HG03565 (cell line): Measurements from ENCODE around the gene VIPR1.

Experiments used
- ATAC-seq: cut with Tn5 transposase; IDR thresholded peaks from one replicate; pipeline ENCODE4 v1.9.1; 2021; ENCODE audit warnings: mild to moderate bottlenecking, moderate library complexity; ENCODE audit not compliant: unreplicated experiment

The VIPR1 gene

GRCh38 chr3:42509111-42509510, 6.7 kb downstream of the VIPR1 start:
- no peak for ATAC-seq

- no peak for ATAC-seq
Observed at GRCh38 chr3:42510325-42510724, 7.9 kb downstream of the VIPR1 start.

GRCh38 chr3:42511201-42511600, 8.8 kb downstream of the VIPR1 start:
- ATAC-seq: no peak

DNA sequence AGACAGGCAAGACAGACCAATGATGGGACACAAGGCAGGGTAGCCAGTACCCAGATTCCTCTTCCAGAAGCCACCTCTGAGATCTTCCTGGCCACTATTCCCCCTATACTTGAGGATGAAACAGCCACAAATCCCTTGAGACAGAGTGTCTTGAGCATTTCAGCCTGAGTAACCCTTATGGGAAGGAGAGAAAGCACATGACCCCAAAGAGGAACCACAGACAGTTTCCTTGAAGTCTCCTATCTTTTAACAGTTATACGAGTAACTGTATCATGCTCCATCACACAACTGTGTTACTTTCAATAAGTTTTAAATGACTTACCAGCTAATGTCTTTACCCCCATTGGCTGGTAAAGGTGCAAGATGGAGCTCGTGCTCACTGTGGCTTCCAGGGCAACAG, 9.3 kb downstream of the VIPR1 start:
- ATAC-seq: no peak

DNA sequence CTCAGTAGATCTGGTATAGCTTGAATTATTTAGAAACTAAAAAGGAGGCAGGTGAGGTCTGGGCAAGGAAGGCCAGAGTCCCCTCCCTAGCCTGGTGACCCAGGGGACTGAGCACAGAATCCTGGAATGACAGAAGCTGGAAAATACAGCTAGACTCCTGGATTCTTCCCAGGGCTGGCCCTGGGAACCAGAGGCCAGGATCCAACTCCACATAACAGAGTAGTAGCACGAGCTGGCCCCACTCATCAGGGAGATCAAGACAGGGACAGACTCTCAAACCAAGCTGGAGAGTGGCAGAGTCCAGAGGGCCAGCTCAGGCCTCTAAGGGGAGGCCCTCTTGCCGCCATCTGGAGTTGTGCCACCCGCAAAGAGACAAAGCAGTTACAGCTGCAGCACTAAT, 10.7 kb downstream of the VIPR1 start:
- no peak for ATAC-seq

GRCh38 chr3:42513521-42513920, 11.1 kb downstream of the VIPR1 start:
- no peak for ATAC-seq

DNA sequence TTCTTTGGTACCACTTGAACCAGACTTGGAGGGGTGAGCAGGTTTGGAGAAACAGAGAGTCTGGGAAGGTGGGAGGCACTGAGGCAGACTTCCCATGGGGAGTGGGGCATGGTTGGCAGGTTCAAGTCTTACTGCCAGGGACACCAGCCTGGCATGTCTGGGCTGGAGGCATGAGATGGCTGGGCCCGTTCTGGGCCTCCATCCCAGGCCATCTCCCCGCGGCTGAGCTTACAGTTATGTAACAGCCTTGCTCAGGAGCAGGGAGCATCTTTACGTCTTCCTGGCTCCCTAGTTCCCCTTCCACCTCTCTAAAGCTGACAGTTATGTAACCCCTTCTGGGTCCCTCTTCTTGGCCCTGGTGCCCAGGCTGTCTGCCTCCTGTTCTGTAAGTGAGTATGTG, 12.4 kb downstream of the VIPR1 start:
- ATAC-seq: no peak

GRCh38 chr3:42515391-42515916, 13.0 kb downstream of the VIPR1 start:
- ATAC-seq: no peak

DNA sequence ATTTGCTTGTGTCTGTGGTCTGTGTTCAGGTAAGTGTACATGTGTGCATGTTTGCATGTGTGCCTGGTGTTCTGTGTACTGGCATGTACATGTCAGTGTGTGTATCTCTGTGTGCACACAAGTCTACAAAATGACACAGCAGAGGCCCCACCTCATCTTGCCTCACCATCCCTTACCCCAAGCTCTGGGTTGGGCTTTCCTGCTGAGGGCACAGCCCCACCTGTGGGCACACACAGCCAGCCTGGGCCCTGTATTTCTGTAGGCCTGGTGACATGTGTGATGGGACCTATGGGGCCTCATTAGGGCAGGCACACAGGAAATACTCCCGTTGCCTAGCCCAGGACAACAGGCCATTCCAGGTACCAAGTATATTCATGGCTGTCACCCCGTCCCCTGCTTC, 13.5 kb downstream of the VIPR1 start:
- no peak for ATAC-seq

- no peak for ATAC-seq
Observed at GRCh38 chr3:42516443-42516842, 14.0 kb downstream of the VIPR1 start.

DNA sequence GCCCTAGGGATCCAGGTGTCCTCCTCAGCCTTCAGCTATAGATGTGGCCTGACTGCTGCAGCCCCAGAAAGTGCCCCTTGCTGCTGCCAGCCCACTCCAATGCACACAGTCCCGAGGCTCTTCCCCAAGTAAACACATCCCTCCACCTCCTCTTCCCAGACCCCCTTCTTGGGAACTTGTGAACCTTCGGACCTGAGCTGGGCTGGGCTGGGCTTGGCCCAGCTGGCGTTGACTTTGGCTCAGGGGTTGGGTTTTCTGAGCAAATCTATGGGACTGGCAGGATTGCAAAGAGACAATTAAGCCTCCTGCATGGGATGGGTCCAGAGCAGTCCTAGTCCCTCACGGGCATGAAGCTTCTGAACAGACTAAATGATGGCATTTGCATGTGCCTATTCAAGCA, 14.7 kb downstream of the VIPR1 start:
- no peak for ATAC-seq

- ATAC-seq: no peak
Observed at GRCh38 chr3:42518800-42519567, 16.5 kb downstream of the VIPR1 start.

- ATAC-seq: no peak
Observed at GRCh38 chr3:42519568-42519962, 17.1 kb downstream of the VIPR1 start.

DNA sequence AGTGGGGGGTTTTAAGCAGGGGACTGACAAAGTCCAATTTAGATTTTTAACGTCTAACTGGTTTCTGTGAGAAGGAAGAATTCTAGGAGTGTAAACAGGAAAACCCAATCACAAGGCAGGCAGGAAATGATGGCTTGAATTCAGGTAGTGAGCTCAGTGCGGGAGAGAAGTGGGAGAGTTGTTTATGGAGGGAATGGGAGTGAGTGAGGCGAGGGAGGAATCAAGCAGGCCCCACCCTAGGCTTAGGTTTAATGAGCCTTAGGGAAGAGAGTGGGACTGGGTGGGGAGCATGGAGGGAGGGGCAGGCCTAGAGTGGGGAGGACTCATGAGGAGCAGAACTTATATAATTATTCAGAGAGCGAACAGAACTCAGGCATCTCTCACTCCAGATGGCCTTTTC, 17.9 kb downstream of the VIPR1 start:
- ATAC-seq: no peak

DNA sequence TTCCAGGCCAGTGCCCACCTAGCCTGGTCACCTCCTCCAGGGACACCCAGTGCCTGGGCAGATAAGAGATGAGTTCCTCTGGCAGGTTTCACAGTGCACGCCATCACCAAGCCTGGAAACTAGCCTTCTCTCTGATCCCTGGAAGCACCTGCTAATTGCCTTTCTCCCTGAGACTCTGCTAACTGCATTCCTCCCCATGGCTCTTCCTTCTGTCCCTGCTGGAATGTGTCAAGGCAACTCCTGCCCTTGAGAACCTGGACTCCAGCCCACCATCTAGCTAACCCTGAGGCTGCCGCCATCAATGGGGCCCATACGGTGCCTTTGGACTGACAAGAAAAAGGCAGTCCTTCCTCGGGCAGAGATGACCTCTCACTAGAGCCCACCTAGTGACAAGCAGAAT, 18.5 kb downstream of the VIPR1 start:
- no peak for ATAC-seq

GRCh38 chr3:42524751-42525150, 22.3 kb downstream of the VIPR1 start:
- no peak for ATAC-seq

DNA sequence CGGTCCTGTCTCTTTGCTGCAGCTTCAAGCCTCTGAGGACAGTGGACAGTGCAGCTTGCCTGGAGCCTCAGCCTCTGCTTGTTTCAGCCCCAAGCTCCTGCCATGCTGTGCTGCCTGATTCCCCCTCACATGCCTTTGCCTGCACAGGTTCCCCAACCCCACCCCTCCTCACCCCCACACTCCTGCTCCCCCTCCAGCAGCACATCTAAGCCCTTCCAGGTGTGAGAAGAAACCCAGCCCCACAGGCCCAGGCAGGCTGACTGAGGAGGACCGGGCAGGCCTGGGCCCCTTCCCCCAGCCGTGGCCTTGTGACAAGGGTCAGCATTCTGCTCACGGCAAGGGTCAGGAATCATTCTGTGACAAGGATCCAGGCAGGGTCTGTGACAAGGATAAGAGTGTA, 22.8 kb downstream of the VIPR1 start:
- ATAC-seq: no peak

DNA sequence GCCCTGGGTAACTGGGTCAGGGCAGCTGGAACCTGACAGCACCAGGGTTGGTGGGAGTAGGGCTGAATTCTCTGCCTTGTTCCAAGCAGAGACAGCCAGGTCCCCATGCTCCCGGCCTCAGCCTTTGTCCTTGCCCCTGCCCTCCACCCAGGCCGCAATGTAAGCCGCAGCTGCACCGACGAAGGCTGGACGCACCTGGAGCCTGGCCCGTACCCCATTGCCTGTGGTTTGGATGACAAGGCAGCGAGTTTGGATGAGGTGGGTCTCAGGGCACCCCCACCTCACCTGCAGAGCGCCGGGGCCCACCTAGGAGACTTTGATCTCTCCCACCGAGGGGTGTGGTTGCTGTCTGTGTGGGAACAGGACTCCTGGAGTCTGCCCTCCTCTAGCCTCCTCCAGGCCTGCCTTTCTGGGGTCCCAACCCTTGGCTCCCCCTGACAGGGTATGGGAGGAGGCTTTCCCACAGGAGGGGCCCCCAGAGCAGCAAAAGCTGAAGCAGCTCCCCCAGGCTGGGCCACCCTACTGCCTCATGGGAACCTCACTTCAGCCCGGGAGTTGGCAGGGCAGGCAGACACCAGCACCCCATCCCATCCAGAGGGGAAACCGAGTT, 23.4 kb downstream of the VIPR1 start:
- no peak for ATAC-seq

- no peak for ATAC-seq
Observed at GRCh38 chr3:42526616-42527367, 24.3 kb downstream of the VIPR1 start.

- ATAC-seq: no peak
Observed at GRCh38 chr3:42527368-42527917, 25.0 kb downstream of the VIPR1 start.

DNA sequence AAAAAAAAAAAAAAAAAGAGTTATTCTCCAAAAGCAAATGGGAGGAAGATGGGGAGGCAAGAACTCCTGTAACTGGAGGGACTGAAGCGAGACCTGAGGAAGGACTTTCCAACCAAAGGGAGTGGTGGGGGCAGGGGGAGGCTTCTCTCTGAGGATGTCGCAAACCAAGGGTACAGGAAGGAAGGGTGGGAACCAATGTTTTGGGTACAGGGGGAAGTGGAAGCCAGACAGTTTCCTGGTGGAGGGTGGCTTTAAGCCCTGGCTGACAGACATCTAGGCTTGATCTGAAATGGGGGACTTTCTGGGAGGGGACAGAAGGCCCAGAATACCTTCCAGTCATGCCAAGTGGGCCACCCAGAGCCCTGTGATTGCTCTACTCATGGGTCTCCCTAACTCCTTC, 27.0 kb downstream of the VIPR1 start:
- no peak for ATAC-seq

- ATAC-seq: no peak
Observed at GRCh38 chr3:42530073-42530472, 27.6 kb downstream of the VIPR1 start.
